DND-41 (cell line): Measurements from ENCODE around the gene ZNF609.

Experiments
- EZH2 ChIP-seq: IDR thresholded peaks from 3 replicates; pipeline ENCODE4 v1.6.1; 2012; ENCODE audit warnings: borderline replicate concordance, low read depth, mild to moderate bottlenecking, moderate library complexity, low read length, inconsistent platforms; ENCODE audit not compliant: severe bottlenecking
- TF ChIP-seq, protein P1 (sequence below): IDR thresholded peaks from 2 replicates; pipeline ENCODE4 v1.5.1; 2012; ENCODE audit warnings: borderline replicate concordance, low read length, moderate library complexity, mild to moderate bottlenecking; ENCODE audit not compliant: poor library complexity, severe bottlenecking; ENCODE audit errors: extremely low read depth

DNA sequence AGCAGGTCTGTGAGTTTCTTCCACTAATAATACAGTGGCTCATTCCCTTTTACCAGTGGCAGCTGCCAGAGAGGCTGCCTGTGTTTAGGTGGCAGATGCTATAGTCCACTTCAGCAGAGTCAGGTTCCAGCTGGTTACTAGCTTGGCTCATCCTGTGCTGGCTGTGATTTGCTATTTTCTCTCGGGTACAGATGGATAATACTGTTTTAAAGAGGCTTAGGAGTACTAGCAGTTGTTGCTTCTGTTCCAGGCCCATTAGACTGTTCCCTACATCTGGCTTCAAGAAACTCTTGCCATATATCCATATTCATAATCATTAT lies 41.0 kb downstream of the ZNF609 start:
- TF ChIP-seq, protein P1, sequence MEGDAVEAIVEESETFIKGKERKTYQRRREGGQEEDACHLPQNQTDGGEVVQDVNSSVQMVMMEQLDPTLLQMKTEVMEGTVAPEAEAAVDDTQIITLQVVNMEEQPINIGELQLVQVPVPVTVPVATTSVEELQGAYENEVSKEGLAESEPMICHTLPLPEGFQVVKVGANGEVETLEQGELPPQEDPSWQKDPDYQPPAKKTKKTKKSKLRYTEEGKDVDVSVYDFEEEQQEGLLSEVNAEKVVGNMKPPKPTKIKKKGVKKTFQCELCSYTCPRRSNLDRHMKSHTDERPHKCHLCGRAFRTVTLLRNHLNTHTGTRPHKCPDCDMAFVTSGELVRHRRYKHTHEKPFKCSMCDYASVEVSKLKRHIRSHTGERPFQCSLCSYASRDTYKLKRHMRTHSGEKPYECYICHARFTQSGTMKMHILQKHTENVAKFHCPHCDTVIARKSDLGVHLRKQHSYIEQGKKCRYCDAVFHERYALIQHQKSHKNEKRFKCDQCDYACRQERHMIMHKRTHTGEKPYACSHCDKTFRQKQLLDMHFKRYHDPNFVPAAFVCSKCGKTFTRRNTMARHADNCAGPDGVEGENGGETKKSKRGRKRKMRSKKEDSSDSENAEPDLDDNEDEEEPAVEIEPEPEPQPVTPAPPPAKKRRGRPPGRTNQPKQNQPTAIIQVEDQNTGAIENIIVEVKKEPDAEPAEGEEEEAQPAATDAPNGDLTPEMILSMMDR = no peak
- no peak for TF ChIP-seq EZH2
